WI38 (cell line): ENCODE results near the gene H19.

Source experiments
- H3K4me3 ChIP-seq: 2 replicates; pipeline ENCODE4 v1.5.1; 2011; ENCODE audit warnings: low read depth, mild to moderate bottlenecking, control low read depth, low read length
- CTCF ChIP-seq: IDR thresholded peaks from 2 replicates; pipeline ENCODE4 v1.5.1; 2012; ENCODE audit warnings: low read depth, mild to moderate bottlenecking, control low read depth, low read length

Gene H19

GRCh38 chr11:1998290-1998689 is 648 bp upstream of the H19 start:
- TF ChIP-seq CTCF, result no peak
- H3K4me3 ChIP-seq, result no peak overlapping the region

- TF ChIP-seq CTCF, result no peak
- H3K4me3 ChIP-seq, result no peak overlapping the region
These were observed 3.5 kb downstream of the H19 start for GRCh38 chr11:1994121-1994520.

- no peak for TF ChIP-seq CTCF
- H3K4me3 ChIP-seq, result no peak overlapping the region
These were observed 5.5 kb downstream of the H19 start for GRCh38 chr11:1992111-1992510.

GRCh38 chr11:1990872-1991578 is 6.6 kb downstream of the H19 start:
- TF ChIP-seq CTCF, result no peak
- no peak overlapping the region for H3K4me3 ChIP-seq

- TF ChIP-seq CTCF, result no peak
- H3K4me3 ChIP-seq, result no peak overlapping the region
These were observed 7.7 kb downstream of the H19 start for GRCh38 chr11:1989953-1990352.

- no peak overlapping the region for H3K4me3 ChIP-seq
- no peak for TF ChIP-seq CTCF
These were observed 8.8 kb downstream of the H19 start for GRCh38 chr11:1988667-1989317.

- no peak for TF ChIP-seq CTCF
- H3K4me3 ChIP-seq, result no peak overlapping the region
These were observed 9.5 kb downstream of the H19 start for GRCh38 chr11:1988174-1988573.
